Measurements from ENCODE around the gene FAM118B. TPM values are rescaled to one million over a fixed set of nuclear protein-coding genes. Genes with fewer than 3 reads are reported as not detected.

Gene FAM118B
- total RNA-seq, 2 donors from 2014 or later, result 16.0 to 16.3 TPM

DNA sequence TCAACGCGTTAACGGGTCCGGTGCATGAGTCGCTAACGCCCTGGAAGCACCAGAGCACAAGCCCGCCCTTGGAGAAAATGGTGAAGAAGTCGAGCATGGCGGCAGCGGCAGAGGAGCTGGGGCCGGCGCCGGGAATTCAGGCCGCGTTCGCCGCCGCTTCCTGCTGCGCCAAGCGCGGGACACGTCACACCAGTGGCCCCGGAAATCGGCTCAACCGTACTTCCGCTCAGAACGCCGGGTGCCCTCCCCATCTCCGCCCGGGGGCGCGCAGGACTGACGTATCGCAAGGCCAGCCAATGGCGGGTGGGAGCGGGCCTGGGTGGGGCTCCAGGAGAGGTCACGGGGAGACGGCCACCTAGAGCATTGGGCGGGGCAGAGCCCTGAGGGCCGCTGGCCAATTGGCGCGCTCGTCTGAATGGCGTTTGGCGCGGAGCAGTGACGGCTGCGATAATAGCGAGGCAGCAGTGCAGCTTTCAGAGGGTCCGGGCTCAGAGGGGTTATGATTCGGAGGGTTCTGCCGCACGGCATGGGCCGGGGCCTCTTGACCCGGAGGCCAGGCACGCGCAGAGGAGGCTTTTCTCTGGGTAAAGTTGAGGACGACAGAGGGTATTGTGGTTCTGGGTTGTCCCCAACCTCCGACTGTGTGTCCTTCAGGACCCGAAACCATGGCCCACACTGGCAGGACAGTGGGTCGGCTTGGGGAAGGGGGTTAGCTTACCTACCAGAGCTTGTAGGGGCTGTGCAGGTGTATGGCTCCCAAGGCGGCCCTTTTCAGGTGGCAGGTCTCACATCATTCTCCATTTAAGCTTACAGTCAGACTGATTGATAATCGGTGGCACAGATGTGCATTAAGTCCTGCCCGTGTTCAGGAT lies 57.4 kb downstream of the FAM118B start, which contains the start of the genes FOXRED1 and SRPRA:
FOXRED1 (plus strand) TSS at position 447 of the 872 bp plus-strand sequence; CDS start at position 500, 53 bp downstream.
SRPRA (minus strand) TSS at position 188 of the 872 bp plus-strand sequence; CDS start at position 97, 91 bp downstream.
- TF ChIP-seq, protein P1, sequence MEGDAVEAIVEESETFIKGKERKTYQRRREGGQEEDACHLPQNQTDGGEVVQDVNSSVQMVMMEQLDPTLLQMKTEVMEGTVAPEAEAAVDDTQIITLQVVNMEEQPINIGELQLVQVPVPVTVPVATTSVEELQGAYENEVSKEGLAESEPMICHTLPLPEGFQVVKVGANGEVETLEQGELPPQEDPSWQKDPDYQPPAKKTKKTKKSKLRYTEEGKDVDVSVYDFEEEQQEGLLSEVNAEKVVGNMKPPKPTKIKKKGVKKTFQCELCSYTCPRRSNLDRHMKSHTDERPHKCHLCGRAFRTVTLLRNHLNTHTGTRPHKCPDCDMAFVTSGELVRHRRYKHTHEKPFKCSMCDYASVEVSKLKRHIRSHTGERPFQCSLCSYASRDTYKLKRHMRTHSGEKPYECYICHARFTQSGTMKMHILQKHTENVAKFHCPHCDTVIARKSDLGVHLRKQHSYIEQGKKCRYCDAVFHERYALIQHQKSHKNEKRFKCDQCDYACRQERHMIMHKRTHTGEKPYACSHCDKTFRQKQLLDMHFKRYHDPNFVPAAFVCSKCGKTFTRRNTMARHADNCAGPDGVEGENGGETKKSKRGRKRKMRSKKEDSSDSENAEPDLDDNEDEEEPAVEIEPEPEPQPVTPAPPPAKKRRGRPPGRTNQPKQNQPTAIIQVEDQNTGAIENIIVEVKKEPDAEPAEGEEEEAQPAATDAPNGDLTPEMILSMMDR (IDR thresholded peaks at IDR 0.05), result no peak
- peak; percentile 100 for DNase-seq (ENCODE audit: low spot score)
- H3K4me3 ChIP-seq, result peak within 1 kb of the TSS; percentile 82 to 91
- H3K9me3 ChIP-seq, result no peaks in the 10 kb centered on the region
- peak within 1 kb of the TSS; percentile 85 to 92 for H3K27ac ChIP-seq
- no peaks in the 10 kb centered on the region for H3K27me3 ChIP-seq
- peaks cover 48% of the 10 kb centered on the region for H3K36me3 ChIP-seq
- H3K4me1 ChIP-seq, result peaks cover 0 to 15% of the 10 kb centered on the region in 2 donors

DNA sequence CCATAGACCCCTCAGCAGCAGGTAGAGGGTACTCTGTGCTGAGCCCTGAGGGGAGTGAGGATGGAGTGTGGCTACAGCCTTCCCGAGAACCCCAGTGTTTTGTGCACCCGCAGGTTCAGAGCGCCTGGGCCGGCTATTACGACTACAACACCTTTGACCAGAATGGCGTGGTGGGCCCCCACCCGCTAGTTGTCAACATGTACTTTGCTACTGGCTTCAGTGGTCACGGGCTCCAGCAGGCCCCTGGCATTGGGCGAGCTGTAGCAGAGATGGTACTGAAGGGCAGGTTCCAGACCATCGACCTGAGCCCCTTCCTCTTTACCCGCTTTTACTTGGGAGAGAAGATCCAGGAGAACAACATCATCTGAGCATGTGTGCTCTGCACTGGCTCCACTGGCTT lies 65.7 kb downstream of the FAM118B start:
- H3K9me3 ChIP-seq, result no peaks in the 10 kb centered on the region
- H3K4me1 ChIP-seq, result peaks cover 0 to 10% of the 10 kb centered on the region in 2 donors
- no peaks in the 10 kb centered on the region for H3K27me3 ChIP-seq
- peaks cover 44% of the 10 kb centered on the region for H3K36me3 ChIP-seq
- no peak for DNase-seq (ENCODE audit: low spot score)
- H3K27ac ChIP-seq, result no peak overlapping the region
- H3K4me3 ChIP-seq, result no peak overlapping the region
- TF ChIP-seq, protein P1 (IDR thresholded peaks at IDR 0.05), result no peak

DNA sequence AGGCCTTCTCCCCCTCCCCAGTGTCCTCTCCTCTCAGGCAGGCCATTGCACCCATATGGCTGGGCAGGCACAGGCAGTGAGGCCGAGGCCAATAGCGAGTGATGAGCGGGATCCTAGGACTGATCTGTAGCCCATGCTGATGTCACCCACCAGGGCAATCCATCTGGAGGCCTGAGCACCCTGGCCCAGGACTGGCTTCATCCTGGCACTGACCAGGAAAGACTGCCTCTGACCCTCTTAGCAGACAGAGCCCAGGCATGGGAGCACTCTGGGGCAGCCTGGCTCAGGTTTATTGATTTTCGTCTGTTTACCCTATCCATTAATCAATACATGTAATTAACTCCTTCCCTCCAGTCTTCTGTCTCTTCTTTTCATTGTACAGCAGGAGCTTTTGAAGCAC lies 66.2 kb downstream of the FAM118B start:
- Histone ChIP-seq H3K27me3 (no peaks in the 10 kb centered on the region), H3K4me3 (no peak overlapping the region), H3K9me3 (no peaks in the 10 kb centered on the region), H3K4me1 (peaks cover 0 to 12% of the 10 kb centered on the region in 2 donors), H3K27ac (no peak overlapping the region), H3K36me3 (peaks cover 44% of the 10 kb centered on the region)
- no peak for DNase-seq (ENCODE audit: low spot score)
- TF ChIP-seq, protein P1 (IDR thresholded peaks at IDR 0.05), result no peak

DNA sequence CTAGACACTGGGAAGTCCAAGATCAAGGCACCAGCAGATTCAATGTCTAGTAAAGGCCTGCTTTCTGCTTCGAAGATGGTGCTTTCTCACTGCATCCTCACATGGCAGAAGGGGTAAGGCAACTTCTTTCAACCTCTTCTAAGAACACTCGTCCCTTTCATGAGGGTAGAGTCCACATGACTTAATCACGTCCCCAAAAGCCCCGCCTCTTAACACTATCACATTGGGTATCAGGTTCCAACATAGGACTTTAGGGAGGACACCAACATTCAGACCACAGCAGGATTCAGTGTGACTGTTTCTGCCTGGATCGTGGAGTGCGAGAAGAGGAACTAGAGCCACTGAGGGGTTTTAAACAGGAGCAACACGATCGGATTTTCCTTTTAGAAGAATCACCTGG lies 67.6 kb downstream of the FAM118B start:
- H3K4me3 ChIP-seq, result no peak overlapping the region
- H3K9me3 ChIP-seq, result no peaks in the 10 kb centered on the region
- DNase-seq (ENCODE audit: low spot score), result no peak
- H3K27ac ChIP-seq, result no peak overlapping the region
- peaks cover 0 to 22% of the 10 kb centered on the region in 2 donors for H3K4me1 ChIP-seq
- H3K27me3 ChIP-seq, result no peaks in the 10 kb centered on the region
- TF ChIP-seq, protein P1 (IDR thresholded peaks at IDR 0.05), result no peak
- H3K36me3 ChIP-seq, result peaks cover 30% of the 10 kb centered on the region

DNA sequence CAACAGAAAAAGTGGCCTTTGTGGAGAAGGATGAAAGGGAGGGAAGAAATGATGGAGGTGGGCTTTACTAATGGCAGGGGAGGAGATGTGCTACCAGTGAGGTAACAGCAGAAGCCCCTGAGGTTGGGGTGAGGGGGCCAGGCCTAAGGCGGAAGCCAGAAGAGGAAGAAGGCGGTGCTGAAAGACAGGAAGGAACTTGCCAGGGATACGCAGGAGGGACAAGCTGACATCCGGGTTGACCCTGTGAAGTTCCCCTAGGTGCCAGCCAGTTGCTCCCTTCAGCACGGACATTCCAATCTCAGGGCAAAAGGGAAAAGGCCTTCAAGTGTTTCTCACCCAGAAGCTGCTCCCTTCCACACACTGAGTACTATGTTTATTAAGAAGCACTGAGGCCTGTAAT lies 69.0 kb downstream of the FAM118B start:
- no peak overlapping the region for H3K4me3 ChIP-seq

More for the DNA sequence above, 69.0 kb downstream of the FAM118B start:
- peaks cover 0 to 25% of the 10 kb centered on the region in 2 donors for H3K4me1 ChIP-seq
- no peak for DNase-seq (ENCODE audit: low spot score)
- H3K9me3 ChIP-seq, result no peaks in the 10 kb centered on the region
- TF ChIP-seq, protein P1 (IDR thresholded peaks at IDR 0.05), result no peak
- H3K27ac ChIP-seq, result no peak overlapping the region
- no peaks in the 10 kb centered on the region for H3K27me3 ChIP-seq
- H3K36me3 ChIP-seq, result peaks cover 16% of the 10 kb centered on the region
